HG02884 (cell line): ENCODE results near the gene LIG1.
"Not testable (repeated sequence)": the region's sequence is repeated elsewhere in the genome, so short reads cannot be mapped to it uniquely, and the experiment has no call there.

Source experiments
- ATAC-seq: cut with Tn5 transposase; IDR thresholded peaks from one replicate; pipeline ENCODE4 v1.9.1; 2021; ENCODE audit warnings: mild to moderate bottlenecking, moderate library complexity; ENCODE audit not compliant: unreplicated experiment

The LIG1 gene

GRCh38 chr19:48085904-48086864 lies 84.0 kb downstream of the LIG1 start:
- no peak for ATAC-seq

GRCh38 chr19:48085076-48085475 lies 85.1 kb downstream of the LIG1 start:
- ATAC-seq, result no peak

DNA sequence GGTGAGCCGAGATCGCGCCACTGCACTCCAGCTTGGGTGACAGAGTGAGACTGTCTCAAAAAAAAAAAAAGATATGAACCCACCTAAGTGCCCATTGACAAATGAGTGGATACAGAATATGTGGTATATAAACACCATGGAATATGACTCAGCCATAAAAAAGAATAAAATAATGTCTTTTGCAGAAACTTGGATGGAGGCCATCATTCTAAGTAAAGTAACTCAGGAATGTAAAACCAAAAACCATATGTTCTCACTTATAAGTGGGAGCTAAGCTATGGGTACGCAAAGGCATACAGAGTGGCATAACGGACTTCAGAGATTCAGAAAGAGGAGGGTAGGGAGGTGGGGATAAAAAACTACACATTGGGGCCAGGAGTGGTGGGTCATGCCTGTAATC lies 89.0 kb downstream of the LIG1 start:
- no peak for ATAC-seq

DNA sequence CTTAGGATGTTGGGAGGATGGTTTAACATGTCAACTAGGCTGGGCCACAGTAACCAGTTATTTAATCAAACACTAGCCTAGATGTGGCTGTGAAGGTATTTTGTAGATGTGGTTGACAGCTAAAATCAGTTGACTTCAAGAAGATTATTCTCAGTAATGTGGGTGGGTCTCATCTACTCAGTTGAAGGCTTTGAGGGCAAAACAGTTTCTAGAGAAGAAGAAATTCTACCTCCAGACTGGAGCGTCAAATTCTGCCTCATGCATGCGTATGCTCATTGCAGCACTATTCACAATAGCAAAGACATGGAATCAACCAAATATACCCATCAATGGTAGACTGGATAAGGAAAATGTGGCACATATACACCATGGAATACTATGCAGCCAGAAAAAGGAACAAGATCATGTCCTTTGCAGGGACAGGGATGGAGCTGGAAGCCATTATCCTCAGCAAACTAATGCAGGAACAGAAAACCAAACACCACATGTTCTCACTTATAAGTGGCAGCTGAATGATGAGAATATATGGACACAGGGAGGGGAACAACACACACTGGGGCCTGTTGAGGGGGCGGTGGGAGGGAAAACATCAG lies 99.9 kb downstream of the LIG1 start:
- ATAC-seq, result not testable (repeated sequence)

DNA sequence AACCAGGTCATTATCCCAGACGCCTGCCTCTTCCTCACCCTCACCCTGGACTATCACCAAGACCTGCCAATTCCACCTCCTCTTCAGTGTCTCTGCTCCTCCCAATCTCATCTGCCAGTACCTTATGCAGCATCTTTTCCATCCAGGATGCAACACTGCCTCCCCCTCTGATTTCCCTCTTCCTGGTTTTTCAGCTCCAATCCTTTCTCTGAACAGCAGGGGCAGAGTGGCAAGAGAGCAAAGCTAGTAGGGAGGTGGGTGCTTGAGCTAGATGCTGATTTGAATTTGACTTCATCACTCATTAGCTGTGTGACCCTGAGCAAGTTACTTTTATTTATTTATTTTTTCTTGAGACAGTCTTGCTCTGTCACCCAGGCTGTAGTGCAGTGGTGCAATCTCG lies 100.7 kb downstream of the LIG1 start:
- no peak for ATAC-seq
